Measurements from ENCODE around the gene MTCL3.

MTCL3 gene

GRCh38 chr6:127539272-127539671 is 20.1 kb upstream of the MTCL3 start:
- H3K14ac ChIP-seq (ENCODE audit: insufficient read depth, low read length): no peak overlapping the region
- peaks cover 8 to 10% of the 10 kb centered on the region in 2 experiments for H3K4me1 Mint-ChIP-seq
- H3K27me3 Mint-ChIP-seq (ENCODE audit: low read depth): no peaks in the 10 kb centered on the region
- H3K9ac ChIP-seq (ENCODE audit: extremely low read depth, insufficient read length, low read length): no peak overlapping the region
- no peaks in the 10 kb centered on the region for H3K27me3 ChIP-seq (ENCODE audit: insufficient read depth, low read length)
- no peak overlapping the region for H3K4me3 Mint-ChIP-seq
- H3K23ac ChIP-seq (ENCODE audit: insufficient read length, low read depth, low read length): no peak overlapping the region
- H2BK20ac ChIP-seq (ENCODE audit: low read depth, low read length, poor library complexity, severe bottlenecking): no peak overlapping the region
- DNase-seq: no peak
- H3K4me2 ChIP-seq (ENCODE audit: insufficient read depth, insufficient read length, low read length): no peak overlapping the region
- H4K5ac ChIP-seq (ENCODE audit: insufficient read length, low read depth, low read length): no peak overlapping the region
- no peaks in the 10 kb centered on the region for H3K9me3 ChIP-seq (ENCODE audit: control insufficient read depth, low read depth, low read length)
- H4K20me1 ChIP-seq (ENCODE audit: control insufficient read depth, insufficient read depth, insufficient read length): no peaks in the 10 kb centered on the region
- no peak overlapping the region for H3K56ac ChIP-seq (ENCODE audit: insufficient read length, low read depth, low read length)
- H2AK5ac ChIP-seq (ENCODE audit: insufficient read length, low read length): no peak overlapping the region
- no CpG with 5 or more reads among the region's 2 CpGs for WGBS (ENCODE audit: extremely low coverage, insufficient read length, low lambda C conversion rate)
- no peak overlapping the region for H2BK120ac ChIP-seq (ENCODE audit: low read depth, low read length, poor library complexity, severe bottlenecking)
- no peak overlapping the region for H4K91ac ChIP-seq (ENCODE audit: insufficient read length, low read depth, low read length)
- no peak overlapping the region for H2BK5ac ChIP-seq (ENCODE audit: insufficient read length, low read length)
- no peaks in the 10 kb centered on the region for H3K4me1 ChIP-seq (ENCODE audit: insufficient read depth, low read length)
- no peaks in the 10 kb centered on the region for H3K79me1 ChIP-seq (ENCODE audit: insufficient read depth, low read depth, low read length, poor library complexity, severe bottlenecking)
- H2BK12ac ChIP-seq (ENCODE audit: insufficient read length, low read depth, low read length): no peak overlapping the region
- peak; percentile 46; the same call in 2 of the 3 replicates for TF ChIP-seq CTCF (conservative IDR thresholded peaks at IDR 0.05)
- no peak overlapping the region for H2BK15ac ChIP-seq (ENCODE audit: low read depth, low read length)
- no peaks in the 10 kb centered on the region for H3K36me3 Mint-ChIP-seq (ENCODE audit: insufficient read depth in 1 of 3, low read depth in 3 of 3)
- H3T11ph ChIP-seq (ENCODE audit: low read length): no peak overlapping the region
- no peak overlapping the region for H3K27ac ChIP-seq (ENCODE audit: insufficient read length, low read depth, low read length)
- no peak overlapping the region for H3K18ac ChIP-seq (ENCODE audit: insufficient read length, low read depth, low read length)
- no peak overlapping the region for H2AFZ ChIP-seq (ENCODE audit: low read length)
- no peak overlapping the region for H4K8ac ChIP-seq (replicated peaks; ENCODE audit: insufficient read length, low read depth, low read length)
- no peak overlapping the region for H3K27ac Mint-ChIP-seq
- H3K79me2 ChIP-seq (ENCODE audit: insufficient read depth, low read length): no peaks in the 10 kb centered on the region
- H3K4ac ChIP-seq (ENCODE audit: low read depth, low read length): no peak overlapping the region
- H3K23me2 ChIP-seq (ENCODE audit: insufficient read length, low read depth, low read length, poor library complexity, severe bottlenecking): no peaks in the 10 kb centered on the region
- no peaks in the 10 kb centered on the region for H3K9me3 Mint-ChIP-seq

All from H9 (cell line).